Loucy (cell line): ENCODE data around the gene BGN.

ENCODE experiments used
- H2AFZ ChIP-seq: fragments of 200-600 bp; sonication (generic); 2 replicates; pipeline ENCODE4 v1.6.0; 2016; ENCODE audit warnings: antibody characterized with exemption, mild to moderate bottlenecking, low read length, moderate library complexity
- H3F3A ChIP-seq: fragments of 200-600 bp; 2 replicates; pipeline ENCODE4 v1.6.0; 2016; ENCODE audit warnings: antibody characterized with exemption, low read depth, mild to moderate bottlenecking
- H3K27me3 ChIP-seq: fragments of 200-600 bp; sonication (generic); 2 replicates; pipeline ENCODE4 v1.6.1; 2014; ENCODE audit warnings: low read length, mild to moderate bottlenecking; ENCODE audit not compliant: insufficient read depth, poor library complexity, severe bottlenecking
- H3K36me3 ChIP-seq: fragments of 200-600 bp; sonication (generic); 2 replicates; pipeline ENCODE4 v1.6.1; 2016; ENCODE audit warnings: low read length; ENCODE audit not compliant: insufficient read depth
- H3K4me1 ChIP-seq: fragments of 200-600 bp; sonication (generic); 2 replicates; pipeline ENCODE4 v1.5.1; 2014; ENCODE audit warnings: low read length, mild to moderate bottlenecking; ENCODE audit not compliant: insufficient read depth, poor library complexity, severe bottlenecking
- H3K4me2 ChIP-seq: fragments of 200-600 bp; sonication (generic); 2 replicates; pipeline ENCODE4 v1.6.0; 2014; ENCODE audit warnings: antibody characterized with exemption, low read length, low read depth, mild to moderate bottlenecking; ENCODE audit not compliant: poor library complexity, severe bottlenecking
- H3K4me3 ChIP-seq: fragments of 200-600 bp; sonication (generic); 2 replicates; pipeline ENCODE4 v1.5.1; 2014; ENCODE audit warnings: low read length, mild to moderate bottlenecking, mixed read lengths; ENCODE audit not compliant: poor library complexity, severe bottlenecking
- H3K79me2 ChIP-seq: fragments of 200-600 bp; sonication (generic); 2 replicates; pipeline ENCODE4 v1.6.1; 2014; ENCODE audit warnings: low read length; ENCODE audit not compliant: insufficient read depth
- H3K9ac ChIP-seq: fragments of 200-600 bp; sonication (generic); 2 replicates; pipeline ENCODE4 v1.6.0; 2014; ENCODE audit warnings: mild to moderate bottlenecking, low read depth, low read length, moderate library complexity; ENCODE audit not compliant: poor library complexity, severe bottlenecking
- H3K9me2 ChIP-seq: fragments of 200-600 bp; sonication (generic); replicated peaks from 2 replicates; pipeline ENCODE4 v1.6.1; 2016; ENCODE audit warnings: low read depth, low read length, mixed read lengths
- H3K9me3 ChIP-seq: fragments of 200-600 bp; sonication (generic); 2 replicates; pipeline ENCODE4 v1.6.1; 2014; ENCODE audit warnings: mild to moderate bottlenecking, antibody characterized with exemption, low read length, low read depth; ENCODE audit not compliant: insufficient read depth
- H4K20me1 ChIP-seq: fragments of 200-600 bp; sonication (generic); 2 replicates; pipeline ENCODE4 v1.6.0; 2014; ENCODE audit warnings: antibody characterized with exemption, low read length, mild to moderate bottlenecking; ENCODE audit not compliant: insufficient read depth, poor library complexity, severe bottlenecking
- EZH2phosphoT487 ChIP-seq: fragments of 200-600 bp; IDR thresholded peaks from 2 replicates; pipeline ENCODE4 v1.6.1; 2018; ENCODE audit warnings: antibody characterized with exemption, mild to moderate bottlenecking, moderate library complexity, borderline replicate concordance
- TF ChIP-seq, protein P1 (sequence below): fragments of 200-600 bp; sonication (generic); conservative IDR thresholded peaks from 2 replicates; pipeline ENCODE4 v1.5.1; 2014; ENCODE audit warnings: mild to moderate bottlenecking, antibody characterized with exemption, low read length

Gene BGN

DNA sequence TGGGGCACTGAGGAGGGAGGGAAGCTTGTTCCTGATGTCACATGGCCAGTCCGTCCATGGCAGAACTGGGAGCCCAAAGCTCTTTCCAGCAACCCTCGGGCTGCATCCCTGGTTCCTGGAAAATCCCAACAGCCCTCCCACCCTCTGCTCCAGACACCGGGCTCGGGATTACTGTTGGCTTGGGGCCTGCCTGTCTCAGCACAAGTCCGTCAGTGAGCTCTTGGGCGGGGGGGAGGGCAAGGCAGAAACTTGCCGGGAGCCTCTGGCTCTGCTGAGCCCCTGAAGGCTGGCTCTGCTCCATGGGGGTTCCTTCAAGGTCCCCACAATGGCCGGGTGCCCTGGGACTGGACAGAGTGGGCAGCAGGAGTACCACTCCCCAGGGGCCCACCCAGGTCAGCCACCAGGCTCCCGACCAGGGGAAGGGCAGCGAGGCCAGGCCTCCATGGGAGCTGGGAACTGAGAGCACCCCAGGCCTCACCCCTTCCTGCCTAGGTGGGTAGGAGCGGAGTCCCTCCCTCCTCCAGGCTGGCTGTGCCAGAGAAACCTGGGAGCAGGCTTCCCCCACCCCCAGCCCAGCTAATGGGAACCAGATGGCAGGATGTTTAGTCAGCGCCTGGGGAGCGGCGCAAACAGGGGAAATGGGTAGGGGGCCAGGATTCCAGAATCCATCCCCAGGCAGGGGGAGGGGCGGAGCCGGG is 18.0 kb upstream of the BGN start:
- no peak overlapping the region for H3K4me2 ChIP-seq
- H4K20me1 ChIP-seq: no peaks in the 10 kb centered on the region
- no peak overlapping the region for H2AFZ ChIP-seq
- no peaks in the 10 kb centered on the region for H3K9me3 ChIP-seq
- H3K79me2 ChIP-seq: no peaks in the 10 kb centered on the region
- no peaks in the 10 kb centered on the region for H3K27me3 ChIP-seq
- TF ChIP-seq EZH2phosphoT487: no peak
- TF ChIP-seq, protein P1, sequence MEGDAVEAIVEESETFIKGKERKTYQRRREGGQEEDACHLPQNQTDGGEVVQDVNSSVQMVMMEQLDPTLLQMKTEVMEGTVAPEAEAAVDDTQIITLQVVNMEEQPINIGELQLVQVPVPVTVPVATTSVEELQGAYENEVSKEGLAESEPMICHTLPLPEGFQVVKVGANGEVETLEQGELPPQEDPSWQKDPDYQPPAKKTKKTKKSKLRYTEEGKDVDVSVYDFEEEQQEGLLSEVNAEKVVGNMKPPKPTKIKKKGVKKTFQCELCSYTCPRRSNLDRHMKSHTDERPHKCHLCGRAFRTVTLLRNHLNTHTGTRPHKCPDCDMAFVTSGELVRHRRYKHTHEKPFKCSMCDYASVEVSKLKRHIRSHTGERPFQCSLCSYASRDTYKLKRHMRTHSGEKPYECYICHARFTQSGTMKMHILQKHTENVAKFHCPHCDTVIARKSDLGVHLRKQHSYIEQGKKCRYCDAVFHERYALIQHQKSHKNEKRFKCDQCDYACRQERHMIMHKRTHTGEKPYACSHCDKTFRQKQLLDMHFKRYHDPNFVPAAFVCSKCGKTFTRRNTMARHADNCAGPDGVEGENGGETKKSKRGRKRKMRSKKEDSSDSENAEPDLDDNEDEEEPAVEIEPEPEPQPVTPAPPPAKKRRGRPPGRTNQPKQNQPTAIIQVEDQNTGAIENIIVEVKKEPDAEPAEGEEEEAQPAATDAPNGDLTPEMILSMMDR: no peak
- H3K9ac ChIP-seq: no peak overlapping the region
- H3K4me3 ChIP-seq: no peak overlapping the region
- no peaks in the 10 kb centered on the region for H3K36me3 ChIP-seq
- H3F3A ChIP-seq: no peaks in the 10 kb centered on the region
- no peaks in the 10 kb centered on the region for H3K9me2 ChIP-seq
- no peaks in the 10 kb centered on the region for H3K4me1 ChIP-seq

DNA sequence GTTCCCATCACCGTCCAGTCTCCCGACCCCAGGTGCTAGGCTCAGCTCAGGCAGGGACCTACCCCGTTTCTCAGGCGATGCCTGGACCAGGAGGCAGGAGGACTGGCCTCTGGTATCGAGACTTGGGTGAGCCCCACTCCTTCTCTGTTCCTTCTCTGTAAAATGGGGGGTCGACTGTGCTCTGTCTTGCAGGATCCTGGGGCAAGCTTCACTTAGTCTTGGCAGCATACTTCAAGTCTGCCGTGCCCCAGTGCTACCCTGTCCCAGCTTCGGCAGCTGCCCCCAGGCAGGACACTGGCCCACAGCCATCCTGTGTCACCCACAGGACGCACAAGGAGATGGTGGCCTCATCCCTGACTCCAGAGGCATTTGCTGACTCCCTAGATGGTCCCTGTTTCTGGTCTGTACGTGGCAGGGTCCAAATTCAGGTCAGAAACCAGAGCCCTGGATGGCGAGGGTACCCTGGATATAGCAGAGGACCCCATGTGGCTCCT is 17.4 kb upstream of the BGN start:
- no peak for TF ChIP-seq EZH2phosphoT487
- TF ChIP-seq, protein P1: no peak
- Histone ChIP-seq H4K20me1 (no peaks in the 10 kb centered on the region), H3K9me3 (no peaks in the 10 kb centered on the region), H3K9me2 (no peaks in the 10 kb centered on the region), H3K9ac (no peak overlapping the region), H3K79me2 (no peaks in the 10 kb centered on the region), H3K27me3 (no peaks in the 10 kb centered on the region), H3K4me1 (no peaks in the 10 kb centered on the region), H3F3A (no peaks in the 10 kb centered on the region), H3K4me3 (no peak overlapping the region), H3K36me3 (no peaks in the 10 kb centered on the region), H2AFZ (no peak overlapping the region), H3K4me2 (no peak overlapping the region)

DNA sequence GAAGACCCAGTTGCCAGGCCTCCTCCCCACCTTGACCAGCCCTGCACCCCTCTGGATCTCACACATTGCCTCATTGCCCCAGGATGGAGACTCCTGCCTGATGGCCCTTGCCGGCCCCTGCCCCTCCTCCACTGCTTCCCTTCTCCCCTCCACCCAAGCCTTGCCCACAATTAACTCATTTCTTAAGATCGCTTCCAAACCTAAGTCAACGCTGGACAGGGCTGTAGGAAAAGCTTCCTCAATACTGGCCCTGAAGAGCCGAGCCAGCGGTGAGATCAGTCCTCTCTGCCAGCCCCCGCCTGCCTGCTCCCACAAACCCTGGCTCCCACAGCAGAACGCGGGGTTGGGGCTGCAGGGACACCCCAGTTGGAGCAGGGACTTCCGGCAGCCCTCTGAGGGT is 16.9 kb upstream of the BGN start:
- no peak overlapping the region for H2AFZ ChIP-seq
- no peaks in the 10 kb centered on the region for H3K9me3 ChIP-seq
- H3K9me2 ChIP-seq: no peaks in the 10 kb centered on the region
- H3K27me3 ChIP-seq: no peaks in the 10 kb centered on the region
- no peak overlapping the region for H3K9ac ChIP-seq
- H3F3A ChIP-seq: no peaks in the 10 kb centered on the region
- H3K36me3 ChIP-seq: no peaks in the 10 kb centered on the region
- H3K79me2 ChIP-seq: no peaks in the 10 kb centered on the region
- H3K4me1 ChIP-seq: no peaks in the 10 kb centered on the region
- H3K4me2 ChIP-seq: no peak overlapping the region
- H4K20me1 ChIP-seq: no peaks in the 10 kb centered on the region
- TF ChIP-seq EZH2phosphoT487: no peak
- TF ChIP-seq, protein P1: no peak
- H3K4me3 ChIP-seq: no peak overlapping the region
